Endothelial cell (in vitro differentiated cells): Measurements from ENCODE around the gene RMI1. TPM values are rescaled to one million over a fixed set of nuclear protein-coding genes. Genes with fewer than 3 reads are reported as not detected.

Experiments
- DNase-seq: peaks from one replicate; pipeline ENCODE4 v3.0.0; 2021; ENCODE audit warnings: low spot score
- H3K27ac Mint-ChIP-seq: one replicate; pipeline ENCODE4 v1.8.0; 2021; ENCODE audit warnings: mixed read lengths, inconsistent platforms; ENCODE audit not compliant: unreplicated experiment
- H3K27me3 Mint-ChIP-seq: one replicate; pipeline ENCODE4 v1.8.0; 2021; ENCODE audit warnings: mild to moderate bottlenecking, moderate library complexity, mixed read lengths, inconsistent platforms; ENCODE audit not compliant: unreplicated experiment
- H3K36me3 Mint-ChIP-seq: one replicate; pipeline ENCODE4 v1.8.0; 2021; ENCODE audit warnings: mild to moderate bottlenecking, low read depth, mixed read lengths, inconsistent platforms; ENCODE audit not compliant: unreplicated experiment
- H3K4me1 Mint-ChIP-seq: one replicate; pipeline ENCODE4 v1.8.0; 2021; ENCODE audit warnings: mild to moderate bottlenecking, mixed read lengths, inconsistent platforms; ENCODE audit not compliant: unreplicated experiment
- H3K4me3 Mint-ChIP-seq: one replicate; pipeline ENCODE4 v1.8.0; 2021; ENCODE audit warnings: mild to moderate bottlenecking, mixed read lengths, inconsistent platforms; ENCODE audit not compliant: unreplicated experiment
- H3K9me3 Mint-ChIP-seq: one replicate; pipeline ENCODE4 v1.8.0; 2021; ENCODE audit warnings: mixed read lengths, inconsistent platforms; ENCODE audit not compliant: unreplicated experiment
- total RNA-seq: library from RNA; stranded (reverse); fragmentation: NEBNext Ultra II Directional; extraction: Animal tissue kit (Norgen Biotek cat#: 25700); gene quantifications from one replicate; pipeline ENCODE4 v1.2.1, GENCODE V29; 2021; ENCODE audit not compliant: unreplicated experiment
- TF ChIP-seq, protein P1 (sequence below): fragments of 200-600 bp; sonication (generic); IDR thresholded peaks from one replicate; pipeline ENCODE4 v1.5.0; 2021; ENCODE audit warnings: antibody characterized with exemption; ENCODE audit not compliant: unreplicated experiment

The RMI1 gene
- total RNA-seq, 1 donor from 2014 or later = 11.5 TPM

DNA sequence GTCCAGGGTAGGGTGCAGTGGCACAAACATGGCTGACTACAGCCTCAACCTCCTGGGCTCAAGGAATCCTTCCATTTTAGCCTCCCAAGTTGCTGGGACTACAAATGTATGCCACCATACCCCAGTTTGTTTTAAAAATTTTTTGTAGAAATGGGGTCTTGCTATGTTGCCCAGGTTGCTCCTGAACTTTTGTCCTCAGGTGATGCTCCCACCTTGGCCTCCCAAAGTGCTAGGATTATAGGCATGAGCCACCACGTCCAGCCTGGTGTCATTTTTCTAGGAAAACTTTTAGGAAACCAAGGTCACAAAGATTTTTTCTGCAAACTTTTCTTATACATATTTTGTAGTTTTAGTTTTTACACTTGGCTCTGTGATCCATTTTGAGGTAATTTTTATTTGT, 10.8 kb downstream of the RMI1 start:
- Mint-ChIP-seq H3K27ac (no peak overlapping the region), H3K4me3 (no peak overlapping the region), H3K4me1 (no peaks in the 10 kb centered on the region), H3K36me3 (no peaks in the 10 kb centered on the region), H3K9me3 (no peaks in the 10 kb centered on the region), H3K27me3 (no peaks in the 10 kb centered on the region)
- no peak for DNase-seq
- TF ChIP-seq, protein P1, sequence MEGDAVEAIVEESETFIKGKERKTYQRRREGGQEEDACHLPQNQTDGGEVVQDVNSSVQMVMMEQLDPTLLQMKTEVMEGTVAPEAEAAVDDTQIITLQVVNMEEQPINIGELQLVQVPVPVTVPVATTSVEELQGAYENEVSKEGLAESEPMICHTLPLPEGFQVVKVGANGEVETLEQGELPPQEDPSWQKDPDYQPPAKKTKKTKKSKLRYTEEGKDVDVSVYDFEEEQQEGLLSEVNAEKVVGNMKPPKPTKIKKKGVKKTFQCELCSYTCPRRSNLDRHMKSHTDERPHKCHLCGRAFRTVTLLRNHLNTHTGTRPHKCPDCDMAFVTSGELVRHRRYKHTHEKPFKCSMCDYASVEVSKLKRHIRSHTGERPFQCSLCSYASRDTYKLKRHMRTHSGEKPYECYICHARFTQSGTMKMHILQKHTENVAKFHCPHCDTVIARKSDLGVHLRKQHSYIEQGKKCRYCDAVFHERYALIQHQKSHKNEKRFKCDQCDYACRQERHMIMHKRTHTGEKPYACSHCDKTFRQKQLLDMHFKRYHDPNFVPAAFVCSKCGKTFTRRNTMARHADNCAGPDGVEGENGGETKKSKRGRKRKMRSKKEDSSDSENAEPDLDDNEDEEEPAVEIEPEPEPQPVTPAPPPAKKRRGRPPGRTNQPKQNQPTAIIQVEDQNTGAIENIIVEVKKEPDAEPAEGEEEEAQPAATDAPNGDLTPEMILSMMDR = no peak

DNA sequence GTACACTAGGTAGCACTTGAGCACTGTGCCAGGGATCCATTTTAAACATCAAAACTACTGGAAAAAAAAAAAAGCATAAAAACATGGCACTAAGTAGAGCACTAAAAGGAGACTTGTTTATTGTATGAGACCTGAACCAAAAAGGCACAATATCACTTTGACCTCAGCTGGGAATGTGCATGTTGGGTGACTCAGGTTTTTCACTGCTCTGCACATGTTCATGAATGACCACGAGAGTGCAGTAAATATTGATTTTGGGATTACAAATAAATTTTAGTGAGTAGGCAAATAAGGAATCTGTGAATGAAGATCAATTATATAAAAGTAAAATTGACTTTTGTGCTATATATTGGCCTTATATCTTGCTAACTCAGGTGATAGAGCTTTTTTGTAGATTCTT, 11.8 kb downstream of the RMI1 start:
- DNase-seq = no peak
- peaks cover 3% of the 10 kb centered on the region for H3K36me3 Mint-ChIP-seq
- H3K27ac Mint-ChIP-seq = no peak overlapping the region
- no peak overlapping the region for H3K4me3 Mint-ChIP-seq
- no peaks in the 10 kb centered on the region for H3K4me1 Mint-ChIP-seq
- no peaks in the 10 kb centered on the region for H3K27me3 Mint-ChIP-seq
- H3K9me3 Mint-ChIP-seq = no peaks in the 10 kb centered on the region
- TF ChIP-seq, protein P1 = no peak

DNA sequence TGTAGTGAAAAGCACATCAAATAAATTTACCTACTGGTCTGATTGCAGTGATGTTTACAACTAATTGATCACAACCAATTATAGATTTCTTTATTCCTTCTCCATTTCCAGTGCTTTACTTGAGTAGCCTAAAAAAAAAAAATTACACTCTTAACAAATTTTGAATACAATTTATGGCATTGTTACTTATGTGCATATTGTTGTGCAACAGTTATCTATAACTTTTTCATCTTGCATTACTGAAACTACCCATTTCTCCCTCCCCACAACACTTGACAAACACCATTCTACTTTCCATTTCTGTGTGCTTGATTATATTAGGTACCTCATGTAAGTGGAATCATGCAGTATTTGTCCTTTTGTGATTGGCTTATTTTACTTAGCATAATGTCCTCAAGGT, 12.3 kb downstream of the RMI1 start:
- TF ChIP-seq, protein P1 = no peak
- H3K27me3 Mint-ChIP-seq = no peaks in the 10 kb centered on the region
- H3K4me1 Mint-ChIP-seq = no peaks in the 10 kb centered on the region
- DNase-seq = no peak
- no peaks in the 10 kb centered on the region for H3K9me3 Mint-ChIP-seq
- H3K27ac Mint-ChIP-seq = no peak overlapping the region
- peaks cover 3% of the 10 kb centered on the region for H3K36me3 Mint-ChIP-seq
- H3K4me3 Mint-ChIP-seq = no peak overlapping the region

DNA sequence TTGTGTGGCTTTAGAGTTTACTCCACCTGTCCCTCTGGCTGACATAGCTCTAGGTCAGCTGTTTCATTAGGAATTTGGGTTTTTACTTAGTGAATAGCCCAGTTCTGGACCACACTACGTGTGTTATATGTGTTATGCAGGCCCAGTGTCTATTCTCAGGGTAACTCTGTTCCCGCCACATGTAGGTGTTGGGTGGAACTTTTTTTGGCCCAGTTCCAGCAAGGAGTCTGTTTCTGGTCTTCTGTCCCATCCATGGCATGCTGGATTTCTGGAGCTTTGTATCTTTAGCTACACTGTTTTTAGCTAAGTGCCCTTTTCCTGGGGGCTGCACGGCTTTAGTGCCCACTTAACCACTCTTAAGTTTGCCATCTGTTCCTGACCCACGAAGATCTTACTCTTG, 15.5 kb downstream of the RMI1 start:
- no peak overlapping the region for H3K27ac Mint-ChIP-seq

DNA sequence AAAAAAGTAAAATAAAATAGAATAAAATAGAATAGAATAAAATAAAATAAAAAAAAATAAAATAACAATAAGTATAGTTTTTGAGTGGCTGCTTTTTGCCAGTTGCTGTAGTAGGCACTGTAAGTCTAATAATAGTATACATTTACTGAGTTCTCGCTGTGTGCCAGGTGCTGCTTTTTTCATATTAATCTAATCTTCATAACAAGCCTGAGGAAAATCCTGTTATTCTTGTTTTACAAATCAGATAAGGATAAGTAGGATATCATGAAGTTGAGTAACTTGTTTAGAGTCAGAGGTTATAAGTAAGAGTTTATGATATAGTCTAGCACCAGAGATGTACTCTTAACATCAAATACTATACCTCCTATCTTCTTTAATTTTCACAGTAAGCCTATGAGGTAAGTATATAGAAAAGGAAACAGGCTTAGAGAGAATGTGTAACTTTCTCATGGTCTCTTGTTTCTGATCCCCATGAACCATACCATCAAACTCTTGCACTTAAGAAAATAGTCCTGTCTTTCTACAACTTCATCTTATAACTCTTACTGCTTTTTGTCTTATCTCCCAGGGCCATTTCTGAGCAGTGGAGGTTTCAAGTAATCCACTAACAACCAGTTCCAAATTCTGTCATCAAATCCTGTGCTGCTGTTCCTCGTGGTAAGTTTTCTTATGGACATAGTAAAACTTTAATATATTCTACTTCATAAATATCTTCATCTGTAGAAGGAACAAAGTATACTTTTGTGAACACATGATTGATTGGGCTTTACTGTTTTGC, 18.7 kb downstream of the RMI1 start:
- Mint-ChIP-seq H3K36me3 (peaks cover 3% of the 10 kb centered on the region), H3K27ac (no peak overlapping the region), H3K4me3 (no peak overlapping the region), H3K4me1 (no peaks in the 10 kb centered on the region), H3K9me3 (no peaks in the 10 kb centered on the region), H3K27me3 (no peaks in the 10 kb centered on the region)
- DNase-seq = no peak
- TF ChIP-seq, protein P1 = no peak

More for the DNA sequence above, 15.5 kb downstream of the RMI1 start:
- Mint-ChIP-seq H3K4me1 (no peaks in the 10 kb centered on the region), H3K4me3 (no peak overlapping the region), H3K27me3 (no peaks in the 10 kb centered on the region), H3K36me3 (peaks cover 3% of the 10 kb centered on the region), H3K9me3 (no peaks in the 10 kb centered on the region)
- TF ChIP-seq, protein P1 = no peak
- DNase-seq = no peak
